OCI-LY7 (cell line): ENCODE measurements around the gene C6orf58. TPM values are rescaled to one million over a fixed set of nuclear protein-coding genes. Genes with fewer than 3 reads are reported as not detected.

Experiments
- BruUV-seq: library from RNA; stranded (reverse); fragments of 400-500 nt; replicated peaks from 2 replicates; lab custom pipeline; 2021; lab: Mats Ljungman, UMichigan
- CTCF ChIA-PET: fragments of 300-600 bp; sonication (Branson Sonifier 250); formaldehyde crosslinking; loops from one replicate; lab custom pipeline; 2022; ENCODE audit warnings: antibody characterized with exemption; ENCODE audit not compliant: unreplicated experiment; lab: Charles Lee
- POLR2A ChIA-PET: fragments of 300-600 bp; sonication (Branson Sonifier 250); formaldehyde crosslinking; loops from one replicate; lab custom pipeline; 2022; ENCODE audit warnings: antibody characterized with exemption; lab: Charles Lee
- DNase-seq: peaks from one replicate; pipeline ENCODE4 v3.0.0-alpha.2; 2015; ENCODE audit warnings: low spot score
- H2AFZ ChIP-seq: fragments of 200-600 bp; sonication (generic), shearing (Covaris generic); 2 replicates; pipeline ENCODE4 v1.6.1; 2014; ENCODE audit warnings: mild to moderate bottlenecking, antibody characterized with exemption, low read length, moderate library complexity
- H3K27ac ChIP-seq: fragments of 200-600 bp; sonication (generic); 2 replicates; pipeline ENCODE4 v1.5.1; 2014; ENCODE audit warnings: mixed run types, low read depth, mild to moderate bottlenecking, moderate library complexity, low read length, inconsistent platforms; ENCODE audit not compliant: poor library complexity, severe bottlenecking
- H3K36me3 ChIP-seq: fragments of 200-600 bp; sonication (generic); 2 replicates; pipeline ENCODE4 v1.6.1; 2014; ENCODE audit warnings: mild to moderate bottlenecking, antibody characterized with exemption, low read length, moderate library complexity, mixed read lengths; ENCODE audit not compliant: insufficient read depth
- H3K4me1 ChIP-seq: fragments of 200-600 bp; sonication (generic); 2 replicates; pipeline ENCODE4 v1.5.1; 2014; ENCODE audit warnings: mild to moderate bottlenecking, low read length; ENCODE audit not compliant: insufficient read depth, poor library complexity, severe bottlenecking
- H3K4me2 ChIP-seq: fragments of 200-600 bp; sonication (generic); 2 replicates; pipeline ENCODE4 v1.6.1; 2014; ENCODE audit warnings: mild to moderate bottlenecking, low read length
- H3K4me3 ChIP-seq: fragments of 200-600 bp; sonication (generic); 2 replicates; pipeline ENCODE4 v1.5.1; 2014; ENCODE audit warnings: mild to moderate bottlenecking, low read depth, low read length; ENCODE audit not compliant: poor library complexity, severe bottlenecking
- H3K79me2 ChIP-seq: fragments of 200-600 bp; sonication (generic); 2 replicates; pipeline ENCODE4 v1.6.1; 2016; ENCODE audit warnings: low read depth, mild to moderate bottlenecking, low read length, moderate library complexity, mixed read lengths; ENCODE audit not compliant: insufficient read depth
- H3K9me2 ChIP-seq: fragments of 200-600 bp; sonication (generic); 2 replicates; pipeline ENCODE4 v1.6.1; 2016; ENCODE audit warnings: mild to moderate bottlenecking, low read length, mixed read lengths; ENCODE audit not compliant: insufficient read depth
- H3K9me3 ChIP-seq: fragments of 200-600 bp; sonication (generic); 2 replicates; pipeline ENCODE4 v1.6.1; 2014; ENCODE audit warnings: mild to moderate bottlenecking, mixed run types, low read length, mixed read lengths
- H4K20me1 ChIP-seq: fragments of 200-600 bp; sonication (generic); 2 replicates; pipeline ENCODE4 v1.6.1; 2014; ENCODE audit warnings: mild to moderate bottlenecking, antibody characterized with exemption, low read length, moderate library complexity, mixed read lengths; ENCODE audit not compliant: insufficient read depth
- EZH2phosphoT487 ChIP-seq: fragments of 200-600 bp; sonication (generic); IDR thresholded peaks from 2 replicates; pipeline ENCODE4 v1.6.1; 2018; ENCODE audit warnings: low read depth, borderline replicate concordance, mild to moderate bottlenecking, mixed run types, antibody characterized with exemption, low read length, moderate library complexity, mixed read lengths
- intact Hi-C: fragments of 100-400 bp; cut with micrococcal nuclease; formaldehyde crosslinking; loops from one replicate; pipeline ENCODE4 v1.10.0; 2022; ENCODE audit not compliant: unreplicated experiment
- total RNA-seq, 2 experiments: library from RNA; depleted of rRNA in 1 of 2; stranded (reverse); fragments of >200 nt in 1 of 2; shearing (Covaris generic) in 1 of 2; gene quantifications; 2 replicates each; pipeline ENCODE4 v1.2.3, GENCODE V29; 2014 to 2022
- TF ChIP-seq, protein P1 (sequence below): fragments of 200-600 bp; sonication (generic); conservative IDR thresholded peaks from 2 replicates; pipeline ENCODE4 v1.5.1; 2014; ENCODE audit warnings: mild to moderate bottlenecking, antibody characterized with exemption, low read length, moderate library complexity, mixed read lengths

C6orf58 gene
- total RNA-seq, 2 experiments from 2014 or later, result not detected

DNA sequence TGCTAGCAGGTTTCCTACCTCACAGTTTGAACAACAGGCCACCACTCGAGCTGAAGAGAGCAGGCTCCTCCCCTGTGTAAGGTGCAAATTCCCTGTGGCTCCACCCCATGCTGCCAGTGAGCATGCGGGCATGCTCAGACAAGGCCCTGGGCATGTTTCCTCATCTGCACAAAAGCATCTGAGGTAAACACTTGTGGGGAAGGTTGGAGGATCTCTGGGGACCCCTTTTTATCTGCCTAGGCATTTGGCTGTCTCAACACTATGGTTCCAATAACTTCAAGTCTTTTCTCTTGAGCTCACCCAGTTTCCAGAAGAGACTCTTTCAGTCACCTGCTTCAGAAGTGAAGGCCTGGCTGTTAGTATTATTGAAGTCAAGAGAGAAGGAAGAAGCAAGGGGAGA, 9.4 kb downstream of the C6orf58 start:
- H3K79me2 ChIP-seq, result no peaks in the 10 kb centered on the region
- no peaks in the 10 kb centered on the region for H3K36me3 ChIP-seq
- no TSS peak for BruUV-seq
- POLR2A ChIA-PET, result no interaction called here
- TF ChIP-seq EZH2phosphoT487, result no peak
- TF ChIP-seq, protein P1, sequence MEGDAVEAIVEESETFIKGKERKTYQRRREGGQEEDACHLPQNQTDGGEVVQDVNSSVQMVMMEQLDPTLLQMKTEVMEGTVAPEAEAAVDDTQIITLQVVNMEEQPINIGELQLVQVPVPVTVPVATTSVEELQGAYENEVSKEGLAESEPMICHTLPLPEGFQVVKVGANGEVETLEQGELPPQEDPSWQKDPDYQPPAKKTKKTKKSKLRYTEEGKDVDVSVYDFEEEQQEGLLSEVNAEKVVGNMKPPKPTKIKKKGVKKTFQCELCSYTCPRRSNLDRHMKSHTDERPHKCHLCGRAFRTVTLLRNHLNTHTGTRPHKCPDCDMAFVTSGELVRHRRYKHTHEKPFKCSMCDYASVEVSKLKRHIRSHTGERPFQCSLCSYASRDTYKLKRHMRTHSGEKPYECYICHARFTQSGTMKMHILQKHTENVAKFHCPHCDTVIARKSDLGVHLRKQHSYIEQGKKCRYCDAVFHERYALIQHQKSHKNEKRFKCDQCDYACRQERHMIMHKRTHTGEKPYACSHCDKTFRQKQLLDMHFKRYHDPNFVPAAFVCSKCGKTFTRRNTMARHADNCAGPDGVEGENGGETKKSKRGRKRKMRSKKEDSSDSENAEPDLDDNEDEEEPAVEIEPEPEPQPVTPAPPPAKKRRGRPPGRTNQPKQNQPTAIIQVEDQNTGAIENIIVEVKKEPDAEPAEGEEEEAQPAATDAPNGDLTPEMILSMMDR, result no peak
- H4K20me1 ChIP-seq, result no peaks in the 10 kb centered on the region
- H3K4me3 ChIP-seq, result no peak overlapping the region
- no peak overlapping the region for H2AFZ ChIP-seq
- CTCF ChIA-PET, result no interaction called here
- no peak overlapping the region for H3K27ac ChIP-seq
- no peaks in the 10 kb centered on the region for H3K9me3 ChIP-seq
- H3K4me1 ChIP-seq, result no peaks in the 10 kb centered on the region
- H3K9me2 ChIP-seq, result no peaks in the 10 kb centered on the region
- intact Hi-C loops, result no loop called here
- no peak overlapping the region for H3K4me2 ChIP-seq
- DNase-seq, result no peak

GRCh38 chr6:127587875-127588274, 10.9 kb downstream of the C6orf58 start:
- CTCF ChIA-PET, result no interaction called here
- no peak for DNase-seq
- H3K4me2 ChIP-seq, result no peak overlapping the region
- POLR2A ChIA-PET, result no interaction called here
- no TSS peak for BruUV-seq
- no peak for TF ChIP-seq EZH2phosphoT487
- TF ChIP-seq, protein P1, result no peak
- no peaks in the 10 kb centered on the region for H3K4me1 ChIP-seq
- H3K9me3 ChIP-seq, result no peaks in the 10 kb centered on the region
- no peak overlapping the region for H3K4me3 ChIP-seq
- no peaks in the 10 kb centered on the region for H3K36me3 ChIP-seq
- H3K79me2 ChIP-seq, result no peaks in the 10 kb centered on the region
- no peaks in the 10 kb centered on the region for H4K20me1 ChIP-seq
- no peak overlapping the region for H3K27ac ChIP-seq
- H2AFZ ChIP-seq, result no peak overlapping the region
- intact Hi-C loops, result no loop called here
- H3K9me2 ChIP-seq, result no peaks in the 10 kb centered on the region

- ChIA-PET POLR2A (no interaction called here), CTCF (no interaction called here)
- H3K9me3 ChIP-seq, result no peaks in the 10 kb centered on the region
- no peaks in the 10 kb centered on the region for H3K9me2 ChIP-seq
- H2AFZ ChIP-seq, result no peak overlapping the region
- H4K20me1 ChIP-seq, result no peaks in the 10 kb centered on the region
- H3K36me3 ChIP-seq, result no peaks in the 10 kb centered on the region
- H3K4me2 ChIP-seq, result no peak overlapping the region
- no peak for DNase-seq
- no peak overlapping the region for H3K4me3 ChIP-seq
- no peak overlapping the region for H3K27ac ChIP-seq
- H3K4me1 ChIP-seq, result no peaks in the 10 kb centered on the region
- TF ChIP-seq EZH2phosphoT487, result no peak
- intact Hi-C loops, result no loop called here
- H3K79me2 ChIP-seq, result no peaks in the 10 kb centered on the region
- BruUV-seq, result no TSS peak
Measured at GRCh38 chr6:127589135-127589534, 12.2 kb downstream of the C6orf58 start.
